ENCODE measurements around the gene MACROD2.

MACROD2 gene

DNA sequence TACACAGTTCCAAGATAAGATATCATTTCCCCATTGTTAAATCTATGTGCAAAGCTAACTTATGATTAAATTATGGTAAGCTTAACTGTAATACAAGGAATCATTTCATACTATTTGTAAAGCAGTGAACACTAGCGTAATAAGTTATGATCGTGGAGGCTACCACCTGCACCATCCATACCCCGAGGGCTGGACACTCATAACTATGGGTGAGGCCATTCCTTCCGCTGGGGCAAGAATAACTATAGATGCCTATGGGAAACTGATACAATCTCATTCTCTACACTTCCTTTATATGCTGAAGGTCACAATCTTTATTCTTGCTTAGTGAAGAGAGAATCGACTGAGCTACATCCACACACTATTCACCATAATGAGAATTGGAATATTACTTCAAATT is 1258.1 kb downstream of the MACROD2 start:
- no peak for DNase-seq

- no peak for DNase-seq
Observed at GRCh38 chr20:15256676-15257568, 1261.6 kb downstream of the MACROD2 start.

DNA sequence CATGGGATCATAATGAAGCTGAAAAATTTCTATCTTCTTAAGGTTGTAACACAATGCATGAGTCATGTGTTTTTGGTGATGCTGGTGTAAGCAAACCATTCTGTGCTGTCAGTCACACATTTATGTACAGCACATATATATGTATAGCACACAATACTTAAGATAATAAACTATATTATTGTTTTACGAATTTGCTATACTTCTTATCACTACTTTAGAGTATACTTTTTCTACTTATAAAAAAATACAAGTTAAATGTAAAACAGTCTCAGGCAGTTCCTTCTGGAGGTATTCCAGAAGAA is 1262.2 kb downstream of the MACROD2 start:
- DNase-seq = no peak

- DNase-seq = no peak
Observed at GRCh38 chr20:15265581-15266309, 1270.4 kb downstream of the MACROD2 start.

DNA sequence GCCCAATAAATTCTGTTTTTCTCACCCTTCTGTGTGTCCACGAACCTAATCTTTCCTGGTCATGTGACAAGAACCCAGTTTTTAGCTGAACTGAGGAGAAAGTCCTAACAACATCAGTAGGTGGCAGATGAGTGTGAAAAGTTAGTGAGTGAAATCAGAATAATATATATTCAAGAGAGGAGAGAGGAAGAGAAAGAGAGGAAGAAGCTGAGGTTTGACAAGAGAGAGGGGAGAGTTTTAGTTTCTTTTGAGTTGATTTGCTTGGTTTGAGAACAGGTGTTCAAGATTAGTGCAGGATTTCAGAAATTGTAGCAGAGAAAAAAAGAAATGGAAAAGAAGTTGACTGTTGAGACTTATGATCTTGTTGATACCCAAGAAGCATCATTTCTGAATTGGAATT is 1272.6 kb downstream of the MACROD2 start:
- DNase-seq = no peak

DNA sequence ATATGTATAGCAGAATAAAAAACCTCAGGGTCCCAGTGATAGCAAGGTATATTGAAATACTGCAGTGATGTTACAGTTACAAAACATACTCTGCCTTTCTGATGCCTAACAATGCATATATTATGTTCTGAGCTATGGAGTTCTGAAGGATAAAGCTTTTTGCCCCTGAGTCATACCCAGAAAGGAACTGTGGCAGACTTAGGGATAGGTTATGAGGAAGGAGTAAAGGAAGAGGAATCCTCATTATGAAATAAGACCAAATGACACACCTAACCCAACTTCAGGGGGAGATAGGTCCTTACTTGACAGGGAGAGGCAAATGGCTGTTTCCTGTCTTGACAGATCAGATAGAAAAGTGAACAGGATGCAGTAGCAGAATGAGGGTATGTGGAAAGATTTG is 1282.7 kb downstream of the MACROD2 start:
- no peak for DNase-seq

DNA sequence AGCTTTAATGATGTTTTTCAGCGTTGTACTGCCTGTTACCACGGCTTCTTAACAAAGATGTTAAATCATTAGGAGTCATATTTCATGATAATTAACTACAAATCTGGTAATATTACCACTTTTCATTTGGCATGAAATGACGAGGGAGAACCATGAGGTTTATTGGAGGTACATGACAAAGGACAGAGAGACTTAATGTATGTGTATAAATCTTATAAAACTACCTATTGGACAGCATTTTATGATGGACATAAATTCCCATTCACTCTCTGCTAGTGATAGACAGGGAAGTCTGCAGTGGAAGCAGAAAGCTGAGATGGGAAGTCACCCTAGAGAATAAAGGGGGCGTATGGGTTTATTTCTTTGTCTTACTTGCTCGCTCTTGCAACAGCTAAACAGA is 1292.0 kb downstream of the MACROD2 start:
- no peak for DNase-seq

DNA sequence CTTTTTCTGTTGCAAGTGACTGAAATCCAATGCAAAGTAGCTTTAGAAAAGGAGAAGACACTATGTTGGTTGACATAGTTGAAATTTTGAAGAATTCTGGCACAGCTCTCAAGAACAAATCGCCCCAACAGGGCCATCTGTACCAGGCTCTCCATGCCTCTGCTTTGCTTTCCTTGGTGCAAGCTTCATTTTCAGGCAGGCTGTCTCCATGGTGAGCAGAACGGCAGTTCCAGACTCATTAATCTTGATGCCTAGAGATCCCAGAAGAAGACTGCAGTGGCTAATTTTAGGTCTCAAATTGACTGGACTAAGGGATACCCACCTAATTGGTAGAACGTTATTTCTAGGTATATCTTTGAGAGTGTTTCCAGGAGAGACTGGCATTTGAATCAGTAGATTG is 1292.8 kb downstream of the MACROD2 start:
- no peak for DNase-seq

DNA sequence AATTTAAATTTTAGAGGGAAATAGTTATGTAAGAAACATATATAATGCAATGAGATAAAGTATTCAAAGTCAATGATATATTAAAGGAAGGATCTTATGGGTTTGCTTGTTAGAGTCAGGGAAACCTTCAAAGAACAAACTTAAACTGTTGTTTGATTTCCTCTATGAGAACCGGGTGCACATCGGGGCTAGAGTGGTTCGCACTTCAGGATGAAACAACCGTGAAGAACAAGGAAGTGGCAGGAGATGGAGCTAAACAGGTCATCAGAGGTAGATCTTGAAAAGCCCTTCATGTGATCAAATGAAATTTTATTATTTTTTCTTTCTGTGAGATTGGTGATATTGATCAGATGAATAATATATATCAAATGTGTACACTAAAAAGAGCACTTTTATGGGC is 1294.0 kb downstream of the MACROD2 start:
- no peak for DNase-seq

- no peak for DNase-seq
Observed at GRCh38 chr20:15292405-15292804, 1297.1 kb downstream of the MACROD2 start.

DNA sequence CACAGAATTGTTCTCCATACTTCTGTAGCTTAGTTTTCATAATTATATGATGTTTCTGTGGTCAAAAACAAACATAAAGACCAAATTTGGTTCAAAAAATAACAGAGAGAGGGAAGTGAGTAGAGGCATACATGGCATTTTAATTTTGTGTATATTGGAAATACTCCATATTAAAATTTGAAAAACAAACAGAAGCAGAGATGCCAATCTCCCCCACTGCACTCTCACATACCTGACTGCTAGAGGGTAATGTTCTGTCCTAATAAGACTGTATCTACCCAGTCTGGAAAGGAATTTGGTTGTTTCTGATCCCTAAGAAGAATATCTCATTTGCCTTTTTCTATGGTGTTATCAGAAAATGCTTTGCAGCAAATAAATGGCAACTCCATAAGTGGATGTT is 1301.1 kb downstream of the MACROD2 start:
- DNase-seq = no peak

DNA sequence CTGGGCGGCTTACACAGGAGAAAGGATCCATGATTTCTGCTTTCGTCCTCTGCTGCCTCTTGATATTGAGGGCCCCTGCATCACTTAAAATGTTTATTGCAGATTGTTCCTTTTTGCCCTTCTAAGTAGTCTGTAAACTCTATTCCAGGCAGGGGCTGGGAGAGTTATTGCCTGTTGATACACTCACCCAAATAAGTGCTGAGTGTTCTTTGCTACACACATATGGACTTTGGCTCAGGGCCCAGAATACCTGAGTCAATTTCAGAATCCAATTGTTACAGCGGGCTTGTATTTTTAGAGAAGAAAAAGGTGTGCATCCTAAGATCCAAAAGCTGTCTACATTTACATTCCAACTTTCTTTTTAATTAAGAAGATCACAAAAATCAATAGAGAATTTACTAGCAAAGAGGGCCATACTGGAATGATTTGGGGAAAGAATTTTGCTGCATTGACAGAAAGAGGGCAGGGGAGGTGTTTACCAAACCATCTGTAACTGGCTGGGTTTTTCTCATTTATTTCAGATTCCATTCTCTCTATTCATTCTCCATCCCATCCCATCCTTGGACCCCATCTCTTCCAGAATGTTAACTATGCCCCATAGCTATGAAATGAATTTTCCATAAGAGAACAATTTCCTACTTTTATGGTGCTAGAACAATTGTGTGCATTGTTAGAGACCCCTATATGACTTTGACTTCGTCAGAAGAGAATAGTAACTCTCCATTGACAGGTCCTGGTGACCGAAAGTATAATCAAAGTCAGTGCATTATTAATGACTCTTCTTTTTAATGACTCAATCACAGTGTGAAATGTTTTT is 1302.0 kb downstream of the MACROD2 start:
- DNase-seq = no peak

DNA sequence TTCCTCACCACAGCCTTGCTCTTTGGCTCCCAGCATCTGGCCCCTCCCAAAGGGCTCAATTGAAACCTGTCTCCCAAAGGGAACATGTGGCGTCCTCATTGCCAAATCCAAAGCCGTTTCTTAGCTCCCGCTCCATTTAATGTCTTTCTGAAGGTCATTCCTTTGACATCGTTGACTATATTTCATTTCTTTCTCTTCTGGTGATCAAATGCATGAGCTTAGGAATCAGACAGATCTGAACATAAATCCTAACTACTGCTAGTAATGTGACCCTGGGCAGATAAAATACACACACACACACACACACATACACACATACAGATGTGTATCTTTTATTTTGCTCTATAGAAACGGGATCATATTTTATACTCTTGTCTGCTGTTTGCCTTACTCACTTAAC is 1306.8 kb downstream of the MACROD2 start:
- DNase-seq = no peak

DNA sequence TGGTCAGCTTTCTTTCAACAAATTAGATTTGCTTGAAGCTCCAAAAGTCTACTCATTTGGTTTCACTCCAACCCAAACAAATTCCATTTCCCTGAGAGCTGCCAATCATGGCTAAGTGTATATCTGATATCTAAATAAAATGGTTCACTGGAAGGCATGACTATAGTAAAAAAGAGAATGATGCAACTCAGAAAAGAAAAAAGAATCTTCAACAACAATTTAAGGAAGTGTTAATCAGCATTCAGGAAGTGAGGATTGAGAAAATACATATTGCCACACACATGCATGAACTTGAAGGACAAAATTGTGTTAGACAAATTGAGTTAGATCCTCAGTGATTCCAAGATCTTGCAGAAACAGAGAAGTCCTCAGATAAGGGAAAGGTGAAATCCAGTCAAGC is 1315.0 kb downstream of the MACROD2 start:
- DNase-seq = no peak

- no peak for DNase-seq
Observed at GRCh38 chr20:15316556-15316955, 1321.2 kb downstream of the MACROD2 start.

GRCh38 chr20:15317546-15318232 is 1322.4 kb downstream of the MACROD2 start:
- DNase-seq = no peak

DNA sequence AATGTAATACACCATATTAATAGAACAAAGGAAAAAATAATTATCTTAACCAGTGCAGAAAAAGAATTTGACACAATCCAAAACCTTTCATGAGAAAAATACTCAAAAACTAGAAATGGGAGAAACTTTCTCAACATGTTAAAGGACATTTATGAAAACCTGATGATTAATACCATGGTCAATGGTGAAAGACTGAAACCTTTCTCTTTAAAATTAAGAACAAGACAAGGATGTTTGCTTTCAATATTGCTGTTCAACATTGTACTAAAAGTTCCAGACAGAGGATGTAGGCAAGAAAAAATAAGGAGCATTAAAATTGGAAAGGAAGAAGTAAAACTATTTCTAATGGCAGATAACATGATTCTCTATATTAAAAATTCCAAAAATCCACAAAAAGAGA is 1323.4 kb downstream of the MACROD2 start:
- no peak for DNase-seq

DNA sequence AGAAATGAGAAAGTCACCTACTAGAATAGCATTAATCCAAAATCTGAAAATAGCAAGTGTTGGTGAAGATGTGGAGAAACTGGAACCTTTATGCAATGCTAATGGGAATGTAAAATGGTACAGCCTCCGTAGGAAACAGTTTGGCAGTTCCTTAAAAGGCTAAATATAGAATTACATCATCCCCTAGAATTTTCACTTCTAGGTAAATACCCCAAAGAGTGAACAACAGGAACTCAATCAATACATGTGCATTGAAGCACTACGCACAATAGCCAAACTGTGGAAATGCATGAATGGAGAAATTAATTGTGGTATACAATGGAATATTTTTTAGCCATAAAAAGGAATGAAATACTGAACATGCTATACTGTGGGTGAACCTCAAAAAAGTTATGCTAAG is 1324.1 kb downstream of the MACROD2 start:
- DNase-seq = no peak

DNA sequence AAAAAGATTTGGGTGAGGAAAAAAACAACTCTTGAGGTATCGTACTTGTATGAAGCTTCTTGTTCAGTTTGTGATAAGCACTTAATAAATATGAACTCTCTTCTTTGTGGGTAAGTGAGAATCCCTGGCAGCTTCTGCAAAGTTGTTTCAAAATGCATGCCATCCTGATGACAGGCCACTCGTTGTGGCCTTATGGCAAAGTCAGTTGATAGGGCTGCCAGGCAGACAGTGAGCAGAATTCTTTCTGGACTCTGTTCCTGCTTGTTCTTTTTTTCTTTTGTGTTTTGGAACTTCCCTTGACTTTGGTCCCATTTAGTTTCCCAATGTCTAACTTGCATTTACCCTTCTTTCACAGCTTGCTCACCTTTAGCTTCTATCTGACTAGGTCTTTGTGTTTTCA is 1325.6 kb downstream of the MACROD2 start:
- DNase-seq = no peak

- no peak for DNase-seq
Observed at GRCh38 chr20:15327123-15327522, 1331.8 kb downstream of the MACROD2 start.

- DNase-seq = no peak
Observed at GRCh38 chr20:15328084-15328483, 1332.8 kb downstream of the MACROD2 start.

DNA sequence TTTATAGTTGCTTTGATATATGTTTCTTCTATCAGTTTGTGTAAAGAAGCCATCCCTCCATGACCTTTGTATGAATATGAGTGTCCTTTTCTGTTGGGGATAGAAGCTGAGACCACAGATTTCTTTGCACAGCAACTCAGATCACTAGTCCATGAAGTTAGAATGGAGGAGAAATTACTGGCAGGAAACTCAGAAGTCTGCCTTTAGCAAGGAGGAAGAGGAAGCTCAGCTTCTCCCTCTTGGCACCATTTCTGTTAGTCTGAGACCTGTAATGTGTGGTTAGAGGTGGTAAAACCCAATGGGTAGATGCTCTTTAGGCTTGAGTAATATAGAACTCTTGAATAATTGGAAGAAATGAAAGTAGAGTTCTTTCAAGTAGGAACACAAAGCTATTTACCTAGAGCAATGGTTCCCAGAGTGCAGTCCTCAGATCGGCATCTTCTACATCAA is 1337.4 kb downstream of the MACROD2 start:
- no peak for DNase-seq

GRCh38 chr20:15333170-15333569 is 1337.9 kb downstream of the MACROD2 start:
- no peak for DNase-seq

All from NCI-H748 treated with DMSO at 0.1 percent for 48 hours (cell line).